H9 (cell line): Measurements from ENCODE around the gene MRPS35. TPM values are rescaled to one million over a fixed set of nuclear protein-coding genes. Genes with fewer than 3 reads are reported as not detected.

Source experiments
- DNase-seq: peaks from one replicate; pipeline ENCODE4 v3.0.0-alpha.2; 2017
- H2AFZ ChIP-seq: one replicate; pipeline ENCODE4 v1.6.1; 2013; ENCODE audit warnings: mild to moderate bottlenecking, low read length, control low read depth, moderate library complexity
- H2AK5ac ChIP-seq: 2 replicates; pipeline ENCODE4 v1.6.1; 2013; ENCODE audit warnings: low read length, control low read depth, mixed read lengths; ENCODE audit not compliant: insufficient read length
- H2BK120ac ChIP-seq: one replicate; pipeline ENCODE4 v1.6.1; 2013; ENCODE audit warnings: low read depth, mild to moderate bottlenecking, low read length, control low read depth, inconsistent platforms; ENCODE audit not compliant: poor library complexity, severe bottlenecking
- H2BK12ac ChIP-seq: 2 replicates; pipeline ENCODE4 v1.6.1; 2013; ENCODE audit warnings: low read length, control low read depth, mixed read lengths, low read depth; ENCODE audit not compliant: insufficient read length
- H2BK15ac ChIP-seq: 2 replicates; pipeline ENCODE4 v1.6.1; 2013; ENCODE audit warnings: low read depth, low read length, control low read depth
- H2BK20ac ChIP-seq: one replicate; pipeline ENCODE4 v1.6.1; 2013; ENCODE audit warnings: low read depth, mild to moderate bottlenecking, low read length, control low read depth, inconsistent platforms; ENCODE audit not compliant: poor library complexity, severe bottlenecking
- H2BK5ac ChIP-seq: 2 replicates; pipeline ENCODE4 v1.6.1; 2013; ENCODE audit warnings: low read length, control low read depth, mixed read lengths; ENCODE audit not compliant: insufficient read length
- H3K14ac ChIP-seq: 2 replicates; pipeline ENCODE4 v1.6.1; 2013; ENCODE audit warnings: low read length, control low read depth; ENCODE audit not compliant: insufficient read depth
- H3K18ac ChIP-seq: 2 replicates; pipeline ENCODE4 v1.6.1; 2013; ENCODE audit warnings: low read depth, mild to moderate bottlenecking, mixed read lengths, low read length, control low read depth; ENCODE audit not compliant: insufficient read length
- H3K23ac ChIP-seq: 2 replicates; pipeline ENCODE4 v1.6.1; 2013; ENCODE audit warnings: low read length, control low read depth, mixed read lengths, low read depth; ENCODE audit not compliant: insufficient read length
- H3K23me2 ChIP-seq: 2 replicates; pipeline ENCODE4 v1.6.1; 2013; ENCODE audit warnings: low read depth, mild to moderate bottlenecking, mixed read lengths, low read length, control low read depth; ENCODE audit not compliant: insufficient read length, poor library complexity, severe bottlenecking
- H3K27ac ChIP-seq: 2 replicates; pipeline ENCODE4 v1.5.1; 2013; ENCODE audit warnings: low read length, control low read depth, mixed read lengths, low read depth; ENCODE audit not compliant: insufficient read length
- H3K27me3 ChIP-seq: 2 replicates; pipeline ENCODE4 v1.6.1; 2013; ENCODE audit warnings: low read length, control low read depth, inconsistent platforms; ENCODE audit not compliant: insufficient read depth
- H3K4ac ChIP-seq: 2 replicates; pipeline ENCODE4 v1.6.1; 2013; ENCODE audit warnings: low read depth, mild to moderate bottlenecking, control low read depth, inconsistent platforms, low read length, moderate library complexity
- H3K4me1 ChIP-seq: 2 replicates; pipeline ENCODE4 v1.6.1; 2013; ENCODE audit warnings: low read length, control low read depth, inconsistent platforms; ENCODE audit not compliant: insufficient read depth
- H3K4me2 ChIP-seq: 2 replicates; pipeline ENCODE4 v1.6.1; 2013; ENCODE audit warnings: low read length, control low read depth, mixed read lengths; ENCODE audit not compliant: insufficient read length, insufficient read depth
- H3K56ac ChIP-seq: 2 replicates; pipeline ENCODE4 v1.6.1; 2013; ENCODE audit warnings: low read depth, mild to moderate bottlenecking, mixed read lengths, low read length, control low read depth; ENCODE audit not compliant: insufficient read length
- H3K79me1 ChIP-seq: 2 replicates; pipeline ENCODE4 v1.6.1; 2013; ENCODE audit warnings: low read depth, mild to moderate bottlenecking, moderate library complexity, low read length, control low read depth, inconsistent platforms; ENCODE audit not compliant: insufficient read depth, poor library complexity, severe bottlenecking
- H3K79me2 ChIP-seq: 2 replicates; pipeline ENCODE4 v1.6.1; 2013; ENCODE audit warnings: low read length, control low read depth, inconsistent platforms; ENCODE audit not compliant: insufficient read depth
- H3K9ac ChIP-seq: 2 replicates; pipeline ENCODE4 v1.6.1; 2013; ENCODE audit warnings: low read length, control low read depth, mixed read lengths; ENCODE audit not compliant: insufficient read length; ENCODE audit errors: extremely low read depth
- H3K9me3 ChIP-seq: one replicate; pipeline ENCODE4 v1.6.1; 2013; ENCODE audit warnings: low read depth, low read length, inconsistent platforms; ENCODE audit not compliant: control insufficient read depth
- H3T11ph ChIP-seq: one replicate; pipeline ENCODE4 v1.6.1; 2013; ENCODE audit warnings: mild to moderate bottlenecking, low read length, control low read depth, inconsistent platforms
- H4K20me1 ChIP-seq: one replicate; pipeline ENCODE4 v1.6.1; 2013; ENCODE audit not compliant: control insufficient read depth, insufficient read length, insufficient read depth
- H4K5ac ChIP-seq: 2 replicates; pipeline ENCODE4 v1.6.1; 2013; ENCODE audit warnings: low read depth, mild to moderate bottlenecking, mixed read lengths, low read length, control low read depth; ENCODE audit not compliant: insufficient read length
- H4K8ac ChIP-seq: replicated peaks from 2 replicates; pipeline ENCODE4 v1.6.1; 2013; ENCODE audit warnings: low read length, control low read depth, mixed read lengths, low read depth; ENCODE audit not compliant: insufficient read length
- H4K91ac ChIP-seq: 2 replicates; pipeline ENCODE4 v1.6.1; 2013; ENCODE audit warnings: low read depth, mild to moderate bottlenecking, moderate library complexity, mixed read lengths, low read length, control low read depth; ENCODE audit not compliant: insufficient read length
- H3K27ac Mint-ChIP-seq, 3 experiments: 2 replicates in 2 of 3; 3 replicates in 1 of 3; pipeline ENCODE4 v1.8.0; 2020 to 2021; ENCODE audit warnings: mixed read lengths in 3 of 3, mild to moderate bottlenecking in 1 of 3, moderate library complexity in 1 of 3
- H3K27me3 Mint-ChIP-seq: 2 replicates; pipeline ENCODE4 v1.8.0; 2021; ENCODE audit warnings: low read depth, mild to moderate bottlenecking, moderate library complexity, mixed read lengths
- H3K36me3 Mint-ChIP-seq, 3 experiments: 2 replicates in 2 of 3; 3 replicates in 1 of 3; pipeline ENCODE4 v1.8.0; 2020 to 2021; ENCODE audit warnings: low read depth in 3 of 3, mixed read lengths in 3 of 3; ENCODE audit not compliant: insufficient read depth in 1 of 3
- H3K4me1 Mint-ChIP-seq, 2 experiments: 2 replicates each; pipeline ENCODE4 v1.8.0; 2020; ENCODE audit warnings: mixed read lengths in 2 of 2
- H3K4me3 Mint-ChIP-seq, 2 experiments: 2 replicates in 1 of 2; 3 replicates in 1 of 2; pipeline ENCODE4 v1.8.0; 2020 to 2021; ENCODE audit warnings: mild to moderate bottlenecking in 2 of 2, mixed read lengths in 2 of 2, moderate library complexity in 1 of 2
- H3K9me3 Mint-ChIP-seq, 2 experiments: 2 replicates in 1 of 2; 3 replicates in 1 of 2; pipeline ENCODE4 v1.8.0; 2020; ENCODE audit warnings: mild to moderate bottlenecking in 2 of 2, mixed read lengths in 2 of 2, moderate library complexity in 1 of 2
- CTCF ChIP-seq: fragments of 200-600 bp; sonication (generic); conservative IDR thresholded peaks from 3 replicates; pipeline ENCODE4 v1.8.0; 2021; ENCODE audit warnings: antibody characterized with exemption, mild to moderate bottlenecking
- WGBS: extraction: QIAGEN DNeasy Blood & Tissue Kit; methylation state at CpG from one replicate; pipeline ENCODE4 v1.1.7; 2013; ENCODE audit warnings: missing lambda C conversion rate, low lambda C conversion rate, mixed read lengths; ENCODE audit not compliant: insufficient read length; ENCODE audit errors: extremely low coverage; 5-methylcytosine and 5-hydroxymethylcytosine counted together
- total RNA-seq: library from RNA; stranded (reverse); gene quantifications from 2 replicates; pipeline ENCODE4 v1.2.1, GENCODE V29; 2021

The MRPS35 gene
- total RNA-seq, 1 experiment from 2014 or later, result 45.4 TPM

- Histone ChIP-seq H3K56ac (no peak overlapping the region), H4K8ac (no peak overlapping the region), H3K4me1 (no peaks in the 10 kb centered on the region), H2BK120ac (no peak overlapping the region), H3K79me1 (no peaks in the 10 kb centered on the region), H3K14ac (no peak overlapping the region), H3K23ac (no peak overlapping the region), H3K27ac (no peak overlapping the region), H3K9ac (no peak overlapping the region), H3K79me2 (no peaks in the 10 kb centered on the region), H2BK15ac (no peak overlapping the region), H2BK20ac (no peak overlapping the region), H2AFZ (no peak overlapping the region), H3K9me3 (no peaks in the 10 kb centered on the region), H2BK5ac (no peak overlapping the region), H3K18ac (no peak overlapping the region), H4K91ac (no peak overlapping the region), H2AK5ac (no peak overlapping the region), H4K5ac (no peak overlapping the region), H4K20me1 (no peaks in the 10 kb centered on the region), H3K4ac (no peak overlapping the region), H3K27me3 (no peaks in the 10 kb centered on the region), H3K23me2 (no peaks in the 10 kb centered on the region), H2BK12ac (no peak overlapping the region), H3K4me2 (no peak overlapping the region), H3T11ph (no peak overlapping the region)
- TF ChIP-seq CTCF, result no peak
- WGBS, result no CpG with 5 or more reads among the region's 2 CpGs
- Mint-ChIP-seq H3K4me1 (no peaks in the 10 kb centered on the region), H3K4me3 (no peak overlapping the region), H3K36me3 (peaks cover 0 to 28% (median 17%) of the 10 kb centered on the region in 3 experiments; a peak in 5 of 7 replicates), H3K9me3 (no peaks in the 10 kb centered on the region), H3K27me3 (no peaks in the 10 kb centered on the region), H3K27ac (no peak overlapping the region)
- DNase-seq, result no peak
Measured at GRCh38 chr12:27693403-27693802, 17.2 kb upstream of the MRPS35 start.
